K562 (cell line): ENCODE measurements around the gene NUPR1. TPM values are rescaled to one million over a fixed set of nuclear protein-coding genes. Genes with fewer than 3 reads are reported as not detected.

Experiments used
- ATAC-seq: fragments of 200-7000 bp; cut with Tn5 transposase; 3 replicates; pipeline ENCODE4 v1.9.1; 2020; ENCODE audit warnings: moderate library complexity
- BruUV-seq: library from RNA; stranded (reverse); fragments of 400-500 nt; replicated peaks from 2 replicates; lab custom pipeline; 2021; lab: Mats Ljungman, UMichigan
- CTCF ChIA-PET: fragments of 300-600 bp; formaldehyde crosslinking; extraction: SDS; loops from one replicate; lab custom pipeline; 2021; ENCODE audit warnings: low intra/inter-chr PET ratio; lab: Yijun Ruan, JAX
- POLR2A ChIA-PET: fragments of 300-600, 350-650 bp; sonication (Branson Sonifier 250); formaldehyde crosslinking; extraction: SDS; loops from one replicate; lab custom pipeline; 2021; ENCODE audit warnings: antibody characterized with exemption, inconsistent platforms; lab: Yijun Ruan, JAX
- DNase-seq, 4 experiments: peaks; one replicate each; pipeline versions ENCODE4 v3.0.0 to v3.0.0-alpha.2; 2011 to 2018; ENCODE audit warnings: low spot score in 3 of 4, mixed read lengths in 3 of 4; ENCODE audit errors: extremely low read depth in 1 of 4
- FAIRE-seq: peaks from 2 replicates; lab custom pipeline; 2011; peaks lifted over from hg19 to GRCh38; lab: Jason Lieb, UNC
- H2AFZ ChIP-seq: 2 replicates; pipeline ENCODE4 v1.6.0; 2011; ENCODE audit warnings: low read depth, low read length, control low read depth, inconsistent platforms
- H3K27ac ChIP-seq: fragments of 200-600 bp; 3 replicates; pipeline ENCODE4 v1.8.0; 2011; ENCODE audit warnings: low read depth, mild to moderate bottlenecking, control low read depth, inconsistent platforms, low read length, moderate library complexity, mixed read lengths; ENCODE audit errors: extremely low read depth
- H3K27me3 ChIP-seq, 2 experiments: fragments of 300-600 bp in 1 of 2; 2 replicates in 1 of 2; 3 replicates in 1 of 2; pipeline versions ENCODE4 v1.6.0 to v1.8.0; 2011; ENCODE audit warnings: inconsistent platforms in 2 of 2, low read length in 2 of 2, mild to moderate bottlenecking in 1 of 2, mixed read lengths in 1 of 2, moderate library complexity in 1 of 2; ENCODE audit not compliant: control insufficient read depth in 2 of 2, insufficient read depth in 2 of 2
- H3K36me3 ChIP-seq: fragments of 300-600 bp; 3 replicates; pipeline ENCODE4 v1.8.0; 2011; ENCODE audit warnings: mild to moderate bottlenecking, low read length, inconsistent platforms; ENCODE audit not compliant: control insufficient read depth, insufficient read depth
- H3K4me1 ChIP-seq, 2 experiments: fragments of 200-600 bp in 1 of 2; replicated peaks in 1 of 2; 2 replicates in 1 of 2; 3 replicates in 1 of 2; pipeline versions ENCODE4 v1.5.1 to v1.8.0; 2011; ENCODE audit warnings: inconsistent platforms in 2 of 2, low read length in 2 of 2, mild to moderate bottlenecking in 1 of 2, mixed read lengths in 1 of 2, moderate library complexity in 1 of 2; ENCODE audit not compliant: control insufficient read depth in 2 of 2, insufficient read depth in 2 of 2
- H3K4me2 ChIP-seq: 2 replicates; pipeline ENCODE4 v1.6.1; 2011; ENCODE audit warnings: low read length, control low read depth, inconsistent platforms, mixed read lengths; ENCODE audit not compliant: insufficient read depth
- H3K4me3 ChIP-seq: fragments of 200-600 bp; sonication (generic), shearing (Covaris generic); 2 replicates; pipeline ENCODE4 v1.5.1; 2016; ENCODE audit warnings: control low read depth, inconsistent platforms
- H3K79me2 ChIP-seq: fragments of 200-600 bp; 3 replicates; pipeline ENCODE4 v1.8.0; 2011; ENCODE audit warnings: low read length, inconsistent platforms; ENCODE audit not compliant: control insufficient read depth, insufficient read depth
- H3K9ac ChIP-seq, 2 experiments: 2 replicates each; pipeline versions ENCODE4 v1.6.0 to v1.6.1; 2011; ENCODE audit warnings: low read depth in 2 of 2, low read length in 2 of 2, control low read depth in 1 of 2, inconsistent platforms in 1 of 2, mild to moderate bottlenecking in 1 of 2, mixed read lengths in 1 of 2; ENCODE audit not compliant: insufficient read depth in 1 of 2
- H3K9me1 ChIP-seq: one replicate; pipeline ENCODE4 v1.6.0; 2011; ENCODE audit warnings: inconsistent platforms, mild to moderate bottlenecking, low read length, moderate library complexity; ENCODE audit not compliant: control insufficient read depth, insufficient read depth
- H3K9me3 ChIP-seq: replicated peaks from 2 replicates; pipeline ENCODE4 v1.5.1; 2011; ENCODE audit warnings: low read depth, low read length, inconsistent platforms; ENCODE audit not compliant: control insufficient read depth, insufficient read depth
- H4K20me1 ChIP-seq: replicated peaks from 2 replicates; pipeline ENCODE4 v1.6.1; 2011; ENCODE audit warnings: low read length, inconsistent platforms, mixed read lengths; ENCODE audit not compliant: control insufficient read depth, insufficient read depth
- BCOR ChIP-seq: fragments of 450-650 bp; IDR thresholded peaks from 2 replicates; pipeline ENCODE4 v1.6.1; 2016
- GTF2B ChIP-seq: IDR thresholded peaks from 2 replicates; pipeline ENCODE4 v1.6.1; 2011; ENCODE audit not compliant: insufficient read length; ENCODE audit errors: extremely low read depth
- WGBS: fragments of 100-300 bp; shearing (Covaris generic); methylation state at CpG from one replicate; pipeline ENCODE4 v1.1.6; 2016; ENCODE audit warnings: low coverage, mixed read lengths; ENCODE audit not compliant: insufficient coverage; ENCODE audit errors: missing lambda C conversion rate; 5-methylcytosine and 5-hydroxymethylcytosine counted together
- in situ Hi-C: fragments of 300-500 bp; cut with MboI; formaldehyde crosslinking; loops from 4 replicates; pipeline ENCODE4 v1.15.0; 2018; ENCODE audit warnings: inconsistent platforms, mixed read lengths
- intact Hi-C: fragments of 100-400 bp; cut with micrococcal nuclease; formaldehyde crosslinking; loops from 2 replicates; pipeline ENCODE4 v1.14.2; 2022
- polyA plus RNA-seq, 8 experiments: library from polyadenylated mRNA; depleted of rRNA in 4 of 8; stranded (reverse) in 5 of 8; unstranded in 3 of 8; fragments of >200 nt; fragmentation: Nextera tagmentation in 2 of 8; fragmentation: Illumina TruSeq in 1 of 8; extraction: Ambion mirVana in 2 of 8; extraction: Trizol in 1 of 8; gene quantifications; 2 replicates each; pipeline versions ENCODE4 v1.2.1 to v1.2.3, GENCODE V29; 2011 to 2014; ENCODE audit warnings: inconsistent platforms in 1 of 8, missing spikeins in 1 of 8
- total RNA-seq, 7 experiments: library from RNA; depleted of rRNA in 6 of 7; stranded (reverse); fragments of >200 nt in 6 of 7; fragmentation: Illumina TruSeq in 2 of 7; extraction: Trizol in 2 of 7; gene quantifications; 2 replicates each; pipeline versions ENCODE4 v1.2.1 to v1.2.3, GENCODE V29; 2011 to 2021; ENCODE audit warnings: low replicate concordance in 1 of 7

NUPR1 gene
- total and polyA plus RNA-seq, 9 of the 15 experiments (the other 6 are each of a cell fraction or from before 2014, with no cell fraction given) = 0.07 to 1.5 (median 0.27) TPM

GRCh38 chr16:28511801-28512789 is 26.7 kb downstream of the NUPR1 start:
- TF ChIP-seq GTF2B = no peak
- TF ChIP-seq BCOR = 0 out of 2 replicates have a peak, but pooled peaks have one; percentile 14
- no peak overlapping the region for H2AFZ ChIP-seq
- no peaks in the 10 kb centered on the region for H3K79me2 ChIP-seq
- no peaks in the 10 kb centered on the region for H3K9me1 ChIP-seq
- no peak overlapping the region for H3K4me3 ChIP-seq
- H3K9me3 ChIP-seq = no peaks in the 10 kb centered on the region
- peak overlapping the region in 1 of 2 experiments; percentile 71; a peak in 2 of 4 replicates for H3K9ac ChIP-seq
- 48% methylated on average over 20 of the region's 21 CpGs for WGBS
- BruUV-seq = no TSS peak
- intact Hi-C loops = no loop called here
- POLR2A ChIA-PET = interaction anchor here (0.9 kb wide), 1 partner anchor 9 kb away, joined by 3 read pairs; no protein-coding TSS in a partner anchor
- H3K27me3 ChIP-seq = no peaks in the 10 kb centered on the region; a peak in 1 of 5 replicates
- H3K4me1 ChIP-seq = peaks cover 0 to 10% of the 10 kb centered on the region in 2 experiments; a peak in 3 of 5 replicates
- no peaks in the 10 kb centered on the region for H4K20me1 ChIP-seq
- no peak overlapping the region for H3K4me2 ChIP-seq
- ATAC-seq (no peak), FAIRE-seq (no peak), DNase-seq (no peak)
- H3K36me3 ChIP-seq = no peaks in the 10 kb centered on the region
- H3K27ac ChIP-seq = no peak overlapping the region
- in situ Hi-C loops = no loop called here
- CTCF ChIA-PET = no interaction called here
